Psoas muscle (tissue), 8 donors: ENCODE data around the gene WNT7A. TPM values are rescaled to one million over a fixed set of nuclear protein-coding genes. Genes with fewer than 3 reads are reported as not detected.

Source experiments
- ATAC-seq, 4 donors: fragments of 200-7000 bp; cut with Tn5 transposase; one replicate each; pipeline ENCODE4 v1.9.1; 2020; ENCODE audit warnings: moderate library complexity in 3 of 4, mild to moderate bottlenecking in 2 of 4
- DNase-seq, 2 donors: peaks; one replicate each; pipeline ENCODE4 v3.0.0-alpha.2; 2020
- H3K27ac ChIP-seq: fragments of 200-600 bp; one replicate; pipeline ENCODE4 v1.8.0; 2022
- H3K27me3 ChIP-seq, 3 donors: fragments of 200-600 bp in 1 of 3; one replicate each; pipeline versions ENCODE4 v1.6.1 to v1.8.0; 2013 to 2022; ENCODE audit warnings: low read length in 2 of 3, mild to moderate bottlenecking in 2 of 3, moderate library complexity in 1 of 3; ENCODE audit not compliant: insufficient read depth in 3 of 3
- H3K36me3 ChIP-seq, 2 donors: fragments of 200-600 bp in 1 of 2; one replicate each; pipeline versions ENCODE4 v1.6.1 to v1.8.0; 2013 to 2022; ENCODE audit warnings: low read depth in 1 of 2, mild to moderate bottlenecking in 1 of 2, moderate library complexity in 1 of 2; ENCODE audit not compliant: insufficient read depth in 1 of 2
- H3K4me1 ChIP-seq: fragments of 200-600 bp; one replicate; pipeline ENCODE4 v1.8.0; 2022
- H3K4me3 ChIP-seq: fragments of 200-600 bp; one replicate; pipeline ENCODE4 v1.8.0; 2022; ENCODE audit warnings: mild to moderate bottlenecking
- H3K9me3 ChIP-seq: fragments of 200-600 bp; one replicate; pipeline ENCODE4 v1.8.0; 2022
- WGBS, 3 donors: extraction: QIAGEN DNeasy Blood & Tissue Kit; methylation state at CpG; one replicate each; pipeline versions ENCODE4 v1.1.6 to v1.1.7; 2013; 5-methylcytosine and 5-hydroxymethylcytosine counted together
- intact Hi-C, 2 donors: fragments of 100-400 bp; cut with DNase I; formaldehyde crosslinking; loops; one replicate each; pipeline versions ENCODE4 v1.11.0 to v1.14.2; 2022
- polyA plus RNA-seq, 3 donors: library from polyadenylated mRNA; stranded (reverse); fragments of 200-250 nt; gene quantifications; one replicate each; pipeline ENCODE4 v1.2.3, GENCODE V29; 2013
- total RNA-seq, 4 donors: library from RNA; stranded (reverse); fragmentation: NEBNext Ultra II Directional in 2 of 4; extraction: Animal tissue kit (Norgen Biotek cat#: 25700) in 2 of 4; gene quantifications; one replicate each; pipeline versions ENCODE4 v1.2.1 to v1.2.4, GENCODE V29; 2021 to 2023
- TF ChIP-seq, protein P1 (sequence below): fragments of 200-600 bp; IDR thresholded peaks from one replicate; pipeline ENCODE4 v1.8.0; 2022; ENCODE audit warnings: antibody characterized with exemption
- donor health status: healthy with polysubstance abuse.
- donor health status: DM: no; HTN: no; CAD: no; lungs with moderate emphysema.
- donor health status: Bipolar disorder and iron deficiency.
- donor health status: healthy.
- donor health status: DM: yes; HTN: yes; CAD: no.
- donor health status: DM: no; HTN: no; CAD: no.
- donor health status: DM: no; HTN: no; CAD: no.
- donor health status: DM: yes; HTN: yes; CAD: no.

WNT7A gene
- total and polyA plus RNA-seq, 7 donors: 0.04 TPM; not detected in 6

DNA sequence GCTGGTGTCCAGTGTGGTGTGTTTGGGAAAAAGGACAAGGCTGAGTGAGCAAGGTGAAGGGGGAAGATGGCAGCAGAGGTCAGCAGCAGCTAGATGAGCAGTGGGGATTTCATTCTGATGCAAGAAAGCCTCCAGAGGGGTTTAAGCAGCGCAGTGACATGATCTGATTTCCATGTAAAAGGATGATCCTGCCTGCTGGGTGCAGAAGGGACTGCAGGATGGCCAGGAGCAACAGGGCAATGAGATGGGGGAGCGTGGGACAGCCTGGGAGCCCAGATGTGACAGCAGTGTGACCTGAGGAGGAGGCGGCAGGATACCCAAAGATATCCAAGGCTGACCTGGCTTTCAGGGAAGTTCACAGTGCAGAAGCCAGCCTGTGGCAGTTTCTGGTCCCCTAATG lies 6.1 kb downstream of the WNT7A start:
- no peak for ATAC-seq
- H3K27me3 ChIP-seq: peaks cover 0 to 53% (median 27%) of the 10 kb centered on the region in 3 donors
- TF ChIP-seq, protein P1, sequence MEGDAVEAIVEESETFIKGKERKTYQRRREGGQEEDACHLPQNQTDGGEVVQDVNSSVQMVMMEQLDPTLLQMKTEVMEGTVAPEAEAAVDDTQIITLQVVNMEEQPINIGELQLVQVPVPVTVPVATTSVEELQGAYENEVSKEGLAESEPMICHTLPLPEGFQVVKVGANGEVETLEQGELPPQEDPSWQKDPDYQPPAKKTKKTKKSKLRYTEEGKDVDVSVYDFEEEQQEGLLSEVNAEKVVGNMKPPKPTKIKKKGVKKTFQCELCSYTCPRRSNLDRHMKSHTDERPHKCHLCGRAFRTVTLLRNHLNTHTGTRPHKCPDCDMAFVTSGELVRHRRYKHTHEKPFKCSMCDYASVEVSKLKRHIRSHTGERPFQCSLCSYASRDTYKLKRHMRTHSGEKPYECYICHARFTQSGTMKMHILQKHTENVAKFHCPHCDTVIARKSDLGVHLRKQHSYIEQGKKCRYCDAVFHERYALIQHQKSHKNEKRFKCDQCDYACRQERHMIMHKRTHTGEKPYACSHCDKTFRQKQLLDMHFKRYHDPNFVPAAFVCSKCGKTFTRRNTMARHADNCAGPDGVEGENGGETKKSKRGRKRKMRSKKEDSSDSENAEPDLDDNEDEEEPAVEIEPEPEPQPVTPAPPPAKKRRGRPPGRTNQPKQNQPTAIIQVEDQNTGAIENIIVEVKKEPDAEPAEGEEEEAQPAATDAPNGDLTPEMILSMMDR: no peak

DNA sequence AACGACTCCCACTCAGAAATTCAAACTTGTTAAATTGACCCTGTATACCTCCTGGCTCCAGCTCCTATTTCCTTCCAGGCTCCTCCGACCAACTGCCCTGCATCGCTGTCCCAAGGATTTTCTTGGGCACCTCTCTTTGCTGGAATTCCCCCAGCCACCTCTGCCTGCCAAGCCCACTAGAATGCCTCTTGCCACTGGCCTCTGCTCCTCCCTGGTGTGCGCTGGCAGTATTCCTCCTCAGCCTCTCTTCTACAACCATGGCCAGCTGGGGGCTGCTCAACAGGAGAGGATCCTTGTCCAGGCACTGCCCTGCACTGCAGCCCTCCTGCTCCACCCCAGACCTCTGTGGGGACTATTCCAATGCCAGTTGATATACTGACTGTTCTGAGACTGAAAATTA lies 7.4 kb downstream of the WNT7A start:
- no peaks in the 10 kb centered on the region for H3K4me1 ChIP-seq
- H3K36me3 ChIP-seq: no peaks in the 10 kb centered on the region
- H3K27ac ChIP-seq: no peak overlapping the region
- ATAC-seq: no peak
- H3K27me3 ChIP-seq: peaks cover 0 to 39% (median 18%) of the 10 kb centered on the region in 3 donors
- TF ChIP-seq, protein P1: no peak
- H3K9me3 ChIP-seq: peaks cover 4% of the 10 kb centered on the region
- H3K4me3 ChIP-seq: no peak overlapping the region
- DNase-seq: no peak
- WGBS, 3 donors: 35 to 42% (median 36%) methylated on average over 4 of the region's 4 CpGs
- intact Hi-C loops: no loop called here

More for the DNA sequence above, 6.1 kb downstream of the WNT7A start:
- Histone ChIP-seq H3K36me3 (no peaks in the 10 kb centered on the region), H3K27ac (no peak overlapping the region), H3K4me3 (no peak overlapping the region), H3K4me1 (no peaks in the 10 kb centered on the region), H3K9me3 (peaks cover 4% of the 10 kb centered on the region)
- WGBS, 3 donors: 41 to 68% (median 49%) methylated on average over 3 of the region's 3 CpGs
- DNase-seq: no peak
- intact Hi-C loops: no loop called here

DNA sequence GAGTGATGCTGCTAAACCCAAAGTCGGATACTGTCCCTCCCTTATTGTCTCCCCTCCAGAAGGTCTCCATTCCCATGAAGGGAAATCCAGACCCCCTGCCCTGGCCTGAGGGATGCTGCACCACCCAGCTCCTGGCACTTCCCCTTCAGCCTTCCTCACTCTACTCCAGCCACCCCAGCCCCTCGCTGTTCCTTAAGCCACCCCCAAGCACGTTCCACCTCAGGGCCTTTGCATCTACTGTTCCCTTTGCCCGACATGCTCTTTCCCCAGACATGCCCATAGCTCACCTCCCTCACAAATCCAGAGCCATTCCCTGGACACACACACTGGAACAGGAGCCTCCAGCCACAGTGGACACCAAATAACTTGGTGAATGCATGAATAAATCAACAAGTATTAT lies 8.1 kb downstream of the WNT7A start:
- WGBS, 3 donors: 78 to 89% (median 84%) methylated on average over 4 of the region's 4 CpGs
- H3K36me3 ChIP-seq: no peaks in the 10 kb centered on the region
- H3K27me3 ChIP-seq: peaks cover 0 to 33% (median 15%) of the 10 kb centered on the region in 3 donors
- no peak overlapping the region for H3K4me3 ChIP-seq
- H3K9me3 ChIP-seq: peaks cover 4% of the 10 kb centered on the region
- H3K27ac ChIP-seq: no peak overlapping the region
- DNase-seq (no peak), ATAC-seq (no peak)
- intact Hi-C loops: no loop called here
- no peaks in the 10 kb centered on the region for H3K4me1 ChIP-seq
- TF ChIP-seq, protein P1: no peak

DNA sequence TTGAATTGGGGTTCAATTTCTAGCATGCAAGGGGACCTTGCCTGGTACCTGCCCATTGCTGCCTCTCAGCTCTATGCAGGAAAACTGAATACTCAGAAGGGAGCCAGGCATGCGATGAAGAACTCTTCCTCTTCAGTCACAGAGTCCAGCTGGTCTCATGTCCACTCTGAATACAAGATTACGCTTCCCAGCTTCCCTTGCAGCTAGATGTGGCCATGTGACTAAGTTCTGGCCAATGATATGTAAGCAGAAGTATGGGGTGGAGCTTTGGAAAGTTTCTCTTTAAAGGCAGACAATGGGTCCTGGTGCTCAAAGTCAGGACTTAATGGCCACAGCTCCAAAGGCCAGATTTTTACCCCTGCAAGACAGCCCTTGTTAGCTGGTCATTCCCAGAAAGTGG lies 9.0 kb downstream of the WNT7A start:
- Histone ChIP-seq H3K4me3 (no peak overlapping the region), H3K36me3 (no peaks in the 10 kb centered on the region), H3K4me1 (no peaks in the 10 kb centered on the region), H3K27me3 (peaks cover 0 to 31% (median 15%) of the 10 kb centered on the region in 3 donors), H3K9me3 (peaks cover 4% of the 10 kb centered on the region), H3K27ac (no peak overlapping the region)
- no peak for DNase-seq
- intact Hi-C loops: no loop called here
- 97 to 100% (median 100%) methylated on average over 2 of the region's 2 CpGs for WGBS, 3 donors
- no peak for ATAC-seq
- TF ChIP-seq, protein P1: no peak

DNA sequence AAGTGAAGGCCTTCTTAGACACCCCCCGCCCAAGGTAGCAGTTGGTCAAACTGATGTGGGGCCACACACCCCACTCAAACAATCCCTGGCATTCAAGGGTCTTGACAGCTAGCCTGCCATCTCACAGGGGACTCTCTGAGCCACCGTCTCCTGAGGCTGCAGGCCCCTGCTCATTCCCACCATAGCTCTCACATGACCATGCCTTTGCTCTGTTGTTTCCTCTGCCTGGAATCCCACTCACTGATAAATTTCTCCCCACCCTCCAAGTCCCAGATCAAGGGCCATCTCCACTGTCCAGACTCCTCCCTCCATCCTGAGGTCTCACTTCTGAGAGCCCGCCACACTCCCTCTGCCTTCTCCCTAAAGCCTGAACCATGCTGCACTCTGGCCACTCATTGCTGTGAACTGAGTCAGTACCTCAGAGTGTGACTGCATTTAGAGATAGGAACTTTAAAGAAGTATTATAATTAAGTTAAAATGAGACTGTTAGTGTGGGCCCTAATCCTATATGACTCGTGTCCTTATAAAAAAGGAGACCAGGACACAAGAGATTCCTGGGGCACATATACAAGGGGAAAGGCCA lies 10.0 kb downstream of the WNT7A start:
- TF ChIP-seq, protein P1: no peak
- Histone ChIP-seq H3K36me3 (no peaks in the 10 kb centered on the region), H3K27me3 (peaks cover 0 to 24% (median 19%) of the 10 kb centered on the region in 3 donors), H3K27ac (no peak overlapping the region), H3K4me1 (no peaks in the 10 kb centered on the region), H3K9me3 (peaks cover 4% of the 10 kb centered on the region), H3K4me3 (no peak overlapping the region)
- WGBS, 3 donors: 78 to 88% (median 78%) methylated on average over 4 of the region's 4 CpGs
- ATAC-seq: no peak
- no peak for DNase-seq
- intact Hi-C loops: no loop called here
